ENCODE data around the gene CPN1. TPM values are rescaled to one million over a fixed set of nuclear protein-coding genes. Genes with fewer than 3 reads are reported as not detected.

CPN1 gene
- total and polyA plus RNA-seq, 2 experiments from 2014 or later, result 0.32 TPM; not detected in 1

DNA sequence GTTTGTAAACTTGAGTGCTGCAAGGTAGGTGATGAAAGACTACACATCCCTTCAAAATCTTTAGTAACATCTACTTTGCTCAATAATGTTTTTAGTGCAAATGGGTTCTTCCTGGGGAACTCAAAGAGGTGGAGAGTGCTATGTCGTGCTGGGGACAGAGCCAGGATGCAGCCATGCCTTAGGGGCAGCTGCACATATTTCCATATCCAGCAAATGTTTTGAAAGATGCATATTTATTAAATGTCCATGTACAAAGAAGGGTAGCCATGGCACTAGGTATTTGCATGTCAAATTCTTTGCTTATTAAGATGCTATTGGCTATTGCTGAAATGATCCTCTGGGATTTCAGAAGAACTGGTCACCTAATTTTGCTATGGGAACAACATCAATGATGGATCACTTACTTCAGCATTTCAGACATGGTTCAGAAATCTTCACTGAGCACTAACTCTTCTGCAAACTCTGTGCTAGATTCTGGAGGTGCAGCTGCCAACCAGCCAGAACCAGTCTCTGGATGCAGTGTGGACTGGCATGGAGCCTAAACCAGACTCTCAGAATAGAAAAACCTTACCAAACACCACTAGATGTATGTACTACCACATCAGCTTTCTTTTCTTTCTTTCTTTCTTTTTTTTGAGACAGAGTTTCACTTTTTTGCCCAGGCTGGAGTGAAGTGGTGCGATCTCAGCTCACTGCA lies 40.2 kb downstream of the CPN1 start:
- Mint-ChIP-seq H3K4me1 (peaks cover 27% of the 10 kb centered on the region), H3K27ac (no peak overlapping the region), H3K4me3 (no peak overlapping the region), H3K27me3 (ENCODE audit: insufficient read depth, low read depth, poor library complexity) (peaks cover 3% of the 10 kb centered on the region), H3K36me3 (ENCODE audit: low read depth) (no peaks in the 10 kb centered on the region), H3K9me3 (no peaks in the 10 kb centered on the region)
- no peak for DNase-seq (ENCODE audit: low spot score)
- H3K27ac ChIP-seq (ENCODE audit: low read depth), result no peak overlapping the region
- H2AFZ ChIP-seq, result no peak overlapping the region
- no peaks in the 10 kb centered on the region for H3K36me3 ChIP-seq (ENCODE audit: insufficient read depth)
- H3K4me2 ChIP-seq, result no peak overlapping the region
- no peaks in the 10 kb centered on the region for H3K27me3 ChIP-seq (ENCODE audit: insufficient read depth)
- H3K4me3 ChIP-seq, result no peak overlapping the region
- peaks cover 18% of the 10 kb centered on the region for H3K4me1 ChIP-seq (ENCODE audit: insufficient read depth)
- H3K79me2 ChIP-seq (replicated peaks; ENCODE audit: insufficient read depth), result no peaks in the 10 kb centered on the region
- no peaks in the 10 kb centered on the region for H3F3A ChIP-seq (replicated peaks; ENCODE audit: low read depth)
- no peaks in the 10 kb centered on the region for H4K20me1 ChIP-seq (replicated peaks; ENCODE audit: insufficient read depth)
- TF ChIP-seq CREB1 (CRISPR knock-in tag; IDR thresholded peaks at IDR 0.05; ENCODE audit: low read depth), result no peak
- TF ChIP-seq ZNF114 (CRISPR knock-in tag; IDR thresholded peaks at IDR 0.05), result no peak
- TF ChIP-seq STAT1 (IDR thresholded peaks at IDR 0.05; ENCODE audit: unreplicated experiment), result no peak
- no peak for TF ChIP-seq JUNB (IDR thresholded peaks at IDR 0.05; ENCODE audit: unreplicated experiment)
- TF ChIP-seq, protein P1, sequence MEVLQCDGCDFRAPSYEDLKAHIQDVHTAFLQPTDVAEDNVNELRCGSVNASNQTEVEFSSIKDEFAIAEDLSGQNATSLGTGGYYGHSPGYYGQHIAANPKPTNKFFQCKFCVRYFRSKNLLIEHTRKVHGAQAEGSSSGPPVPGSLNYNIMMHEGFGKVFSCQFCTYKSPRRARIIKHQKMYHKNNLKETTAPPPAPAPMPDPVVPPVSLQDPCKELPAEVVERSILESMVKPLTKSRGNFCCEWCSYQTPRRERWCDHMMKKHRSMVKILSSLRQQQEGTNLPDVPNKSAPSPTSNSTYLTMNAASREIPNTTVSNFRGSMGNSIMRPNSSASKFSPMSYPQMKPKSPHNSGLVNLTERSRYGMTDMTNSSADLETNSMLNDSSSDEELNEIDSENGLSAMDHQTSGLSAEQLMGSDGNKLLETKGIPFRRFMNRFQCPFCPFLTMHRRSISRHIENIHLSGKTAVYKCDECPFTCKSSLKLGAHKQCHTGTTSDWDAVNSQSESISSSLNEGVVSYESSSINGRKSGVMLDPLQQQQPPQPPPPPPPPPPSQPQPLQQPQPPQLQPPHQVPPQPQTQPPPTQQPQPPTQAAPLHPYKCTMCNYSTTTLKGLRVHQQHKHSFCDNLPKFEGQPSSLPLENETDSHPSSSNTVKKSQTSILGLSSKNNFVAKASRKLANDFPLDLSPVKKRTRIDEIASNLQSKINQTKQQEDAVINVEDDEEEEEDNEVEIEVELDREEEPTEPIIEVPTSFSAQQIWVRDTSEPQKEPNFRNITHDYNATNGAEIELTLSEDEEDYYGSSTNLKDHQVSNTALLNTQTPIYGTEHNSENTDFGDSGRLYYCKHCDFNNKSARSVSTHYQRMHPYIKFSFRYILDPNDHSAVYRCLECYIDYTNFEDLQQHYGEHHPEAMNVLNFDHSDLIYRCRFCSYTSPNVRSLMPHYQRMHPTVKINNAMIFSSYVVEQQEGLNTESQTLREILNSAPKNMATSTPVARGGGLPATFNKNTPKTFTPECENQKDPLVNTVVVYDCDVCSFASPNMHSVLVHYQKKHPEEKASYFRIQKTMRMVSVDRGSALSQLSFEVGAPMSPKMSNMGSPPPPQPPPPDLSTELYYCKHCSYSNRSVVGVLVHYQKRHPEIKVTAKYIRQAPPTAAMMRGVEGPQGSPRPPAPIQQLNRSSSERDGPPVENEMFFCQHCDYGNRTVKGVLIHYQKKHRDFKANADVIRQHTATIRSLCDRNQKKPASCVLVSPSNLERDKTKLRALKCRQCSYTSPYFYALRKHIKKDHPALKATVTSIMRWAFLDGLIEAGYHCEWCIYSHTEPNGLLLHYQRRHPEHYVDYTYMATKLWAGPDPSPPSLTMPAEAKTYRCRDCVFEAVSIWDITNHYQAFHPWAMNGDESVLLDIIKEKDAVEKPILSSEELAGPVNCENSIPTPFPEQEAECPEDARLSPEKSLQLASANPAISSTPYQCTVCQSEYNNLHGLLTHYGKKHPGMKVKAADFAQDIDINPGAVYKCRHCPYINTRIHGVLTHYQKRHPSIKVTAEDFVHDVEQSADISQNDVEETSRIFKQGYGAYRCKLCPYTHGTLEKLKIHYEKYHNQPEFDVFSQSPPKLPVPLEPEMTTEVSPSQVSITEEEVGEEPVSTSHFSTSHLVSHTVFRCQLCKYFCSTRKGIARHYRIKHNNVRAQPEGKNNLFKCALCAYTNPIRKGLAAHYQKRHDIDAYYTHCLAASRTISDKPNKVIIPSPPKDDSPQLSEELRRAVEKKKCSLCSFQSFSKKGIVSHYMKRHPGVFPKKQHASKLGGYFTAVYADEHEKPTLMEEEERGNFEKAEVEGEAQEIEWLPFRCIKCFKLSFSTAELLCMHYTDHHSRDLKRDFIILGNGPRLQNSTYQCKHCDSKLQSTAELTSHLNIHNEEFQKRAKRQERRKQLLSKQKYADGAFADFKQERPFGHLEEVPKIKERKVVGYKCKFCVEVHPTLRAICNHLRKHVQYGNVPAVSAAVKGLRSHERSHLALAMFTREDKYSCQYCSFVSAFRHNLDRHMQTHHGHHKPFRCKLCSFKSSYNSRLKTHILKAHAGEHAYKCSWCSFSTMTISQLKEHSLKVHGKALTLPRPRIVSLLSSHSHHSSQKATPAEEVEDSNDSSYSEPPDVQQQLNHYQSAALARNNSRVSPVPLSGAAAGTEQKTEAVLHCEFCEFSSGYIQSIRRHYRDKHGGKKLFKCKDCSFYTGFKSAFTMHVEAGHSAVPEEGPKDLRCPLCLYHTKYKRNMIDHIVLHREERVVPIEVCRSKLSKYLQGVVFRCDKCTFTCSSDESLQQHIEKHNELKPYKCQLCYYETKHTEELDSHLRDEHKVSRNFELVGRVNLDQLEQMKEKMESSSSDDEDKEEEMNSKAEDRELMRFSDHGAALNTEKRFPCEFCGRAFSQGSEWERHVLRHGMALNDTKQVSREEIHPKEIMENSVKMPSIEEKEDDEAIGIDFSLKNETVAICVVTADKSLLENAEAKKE (CRISPR knock-in tag; IDR thresholded peaks at IDR 0.05), result no peak
- TF ChIP-seq, protein P2, sequence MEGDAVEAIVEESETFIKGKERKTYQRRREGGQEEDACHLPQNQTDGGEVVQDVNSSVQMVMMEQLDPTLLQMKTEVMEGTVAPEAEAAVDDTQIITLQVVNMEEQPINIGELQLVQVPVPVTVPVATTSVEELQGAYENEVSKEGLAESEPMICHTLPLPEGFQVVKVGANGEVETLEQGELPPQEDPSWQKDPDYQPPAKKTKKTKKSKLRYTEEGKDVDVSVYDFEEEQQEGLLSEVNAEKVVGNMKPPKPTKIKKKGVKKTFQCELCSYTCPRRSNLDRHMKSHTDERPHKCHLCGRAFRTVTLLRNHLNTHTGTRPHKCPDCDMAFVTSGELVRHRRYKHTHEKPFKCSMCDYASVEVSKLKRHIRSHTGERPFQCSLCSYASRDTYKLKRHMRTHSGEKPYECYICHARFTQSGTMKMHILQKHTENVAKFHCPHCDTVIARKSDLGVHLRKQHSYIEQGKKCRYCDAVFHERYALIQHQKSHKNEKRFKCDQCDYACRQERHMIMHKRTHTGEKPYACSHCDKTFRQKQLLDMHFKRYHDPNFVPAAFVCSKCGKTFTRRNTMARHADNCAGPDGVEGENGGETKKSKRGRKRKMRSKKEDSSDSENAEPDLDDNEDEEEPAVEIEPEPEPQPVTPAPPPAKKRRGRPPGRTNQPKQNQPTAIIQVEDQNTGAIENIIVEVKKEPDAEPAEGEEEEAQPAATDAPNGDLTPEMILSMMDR (conservative IDR thresholded peaks at IDR 0.05; ENCODE audit: low read depth in 2 of 2), result no peak
- TF ChIP-seq, protein P3, sequence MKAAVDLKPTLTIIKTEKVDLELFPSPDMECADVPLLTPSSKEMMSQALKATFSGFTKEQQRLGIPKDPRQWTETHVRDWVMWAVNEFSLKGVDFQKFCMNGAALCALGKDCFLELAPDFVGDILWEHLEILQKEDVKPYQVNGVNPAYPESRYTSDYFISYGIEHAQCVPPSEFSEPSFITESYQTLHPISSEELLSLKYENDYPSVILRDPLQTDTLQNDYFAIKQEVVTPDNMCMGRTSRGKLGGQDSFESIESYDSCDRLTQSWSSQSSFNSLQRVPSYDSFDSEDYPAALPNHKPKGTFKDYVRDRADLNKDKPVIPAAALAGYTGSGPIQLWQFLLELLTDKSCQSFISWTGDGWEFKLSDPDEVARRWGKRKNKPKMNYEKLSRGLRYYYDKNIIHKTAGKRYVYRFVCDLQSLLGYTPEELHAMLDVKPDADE (IDR thresholded peaks at IDR 0.05), result no peak
- TF ChIP-seq, protein P4, sequence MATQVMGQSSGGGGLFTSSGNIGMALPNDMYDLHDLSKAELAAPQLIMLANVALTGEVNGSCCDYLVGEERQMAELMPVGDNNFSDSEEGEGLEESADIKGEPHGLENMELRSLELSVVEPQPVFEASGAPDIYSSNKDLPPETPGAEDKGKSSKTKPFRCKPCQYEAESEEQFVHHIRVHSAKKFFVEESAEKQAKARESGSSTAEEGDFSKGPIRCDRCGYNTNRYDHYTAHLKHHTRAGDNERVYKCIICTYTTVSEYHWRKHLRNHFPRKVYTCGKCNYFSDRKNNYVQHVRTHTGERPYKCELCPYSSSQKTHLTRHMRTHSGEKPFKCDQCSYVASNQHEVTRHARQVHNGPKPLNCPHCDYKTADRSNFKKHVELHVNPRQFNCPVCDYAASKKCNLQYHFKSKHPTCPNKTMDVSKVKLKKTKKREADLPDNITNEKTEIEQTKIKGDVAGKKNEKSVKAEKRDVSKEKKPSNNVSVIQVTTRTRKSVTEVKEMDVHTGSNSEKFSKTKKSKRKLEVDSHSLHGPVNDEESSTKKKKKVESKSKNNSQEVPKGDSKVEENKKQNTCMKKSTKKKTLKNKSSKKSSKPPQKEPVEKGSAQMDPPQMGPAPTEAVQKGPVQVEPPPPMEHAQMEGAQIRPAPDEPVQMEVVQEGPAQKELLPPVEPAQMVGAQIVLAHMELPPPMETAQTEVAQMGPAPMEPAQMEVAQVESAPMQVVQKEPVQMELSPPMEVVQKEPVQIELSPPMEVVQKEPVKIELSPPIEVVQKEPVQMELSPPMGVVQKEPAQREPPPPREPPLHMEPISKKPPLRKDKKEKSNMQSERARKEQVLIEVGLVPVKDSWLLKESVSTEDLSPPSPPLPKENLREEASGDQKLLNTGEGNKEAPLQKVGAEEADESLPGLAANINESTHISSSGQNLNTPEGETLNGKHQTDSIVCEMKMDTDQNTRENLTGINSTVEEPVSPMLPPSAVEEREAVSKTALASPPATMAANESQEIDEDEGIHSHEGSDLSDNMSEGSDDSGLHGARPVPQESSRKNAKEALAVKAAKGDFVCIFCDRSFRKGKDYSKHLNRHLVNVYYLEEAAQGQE (IDR thresholded peaks at IDR 0.05; ENCODE audit: unreplicated experiment), result no peak
- TF ChIP-seq EZH2 (IDR thresholded peaks at IDR 0.05; ENCODE audit: low read depth, unreplicated experiment), result no peak
- no peak for TF ChIP-seq NANOG (IDR thresholded peaks at IDR 0.05; ENCODE audit: borderline replicate concordance)
- no peak for TF ChIP-seq ZNF331 (CRISPR knock-in tag; IDR thresholded peaks at IDR 0.05; ENCODE audit: low read depth)
- TF ChIP-seq EZH2phosphoT487 (IDR thresholded peaks at IDR 0.05; ENCODE audit: unreplicated experiment), result no peak
- TF ChIP-seq POLR2AphosphoS5 (IDR thresholded peaks at IDR 0.05; ENCODE audit: low read depth), result no peak
- no peak for ATAC-seq
- no peaks in the 10 kb centered on the region for H3K9me2 ChIP-seq (ENCODE audit: insufficient read depth)
